A673 (cell line): ENCODE results near the gene PLCB2.

Experiments used
- EZH2 ChIP-seq: fragments of 200-600 bp; sonication (generic); IDR thresholded peaks from 2 replicates; pipeline ENCODE4 v1.6.1; 2017; ENCODE audit warnings: borderline replicate concordance, low read depth, mild to moderate bottlenecking, mixed read lengths, antibody characterized with exemption, low read length; ENCODE audit not compliant: poor library complexity, severe bottlenecking
- TF ChIP-seq, protein P1 (sequence below): fragments of 300-800, 200-600 bp; sonication (generic); conservative IDR thresholded peaks from 2 replicates; pipeline ENCODE4 v1.5.1; 2017; ENCODE audit warnings: low read depth, mild to moderate bottlenecking, antibody characterized with exemption, low read length, moderate library complexity, mixed read lengths

DNA sequence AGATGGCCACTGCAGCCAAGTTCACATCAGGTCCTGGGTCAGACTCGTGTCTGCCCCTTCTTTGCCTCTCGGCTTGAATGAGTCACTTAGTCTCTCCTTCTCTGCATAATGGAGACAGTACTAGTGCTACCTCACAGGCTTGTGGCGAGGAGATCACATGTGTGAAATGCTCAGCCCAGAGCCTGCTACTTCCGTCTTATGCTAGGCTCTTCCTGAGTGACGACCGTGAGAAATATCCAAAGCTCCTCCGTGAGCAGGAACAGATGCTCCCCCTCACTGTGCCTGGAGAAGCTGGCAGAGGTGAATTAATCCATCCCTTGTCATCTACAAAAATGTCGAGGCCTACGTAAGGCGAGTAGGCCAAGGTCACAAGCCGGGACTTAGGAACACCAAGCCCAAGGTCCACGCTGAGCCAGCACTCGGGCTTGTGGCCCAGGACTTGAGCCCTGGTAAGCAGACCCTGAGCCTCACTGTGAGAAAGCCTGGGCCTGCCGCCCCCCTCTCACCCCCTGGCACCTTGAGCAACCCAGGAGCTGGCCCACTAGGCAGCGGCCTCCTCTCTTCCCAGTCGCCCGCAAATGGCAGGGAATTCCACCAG is 51.0 kb downstream of the PLCB2 start:
- TF ChIP-seq, protein P1, sequence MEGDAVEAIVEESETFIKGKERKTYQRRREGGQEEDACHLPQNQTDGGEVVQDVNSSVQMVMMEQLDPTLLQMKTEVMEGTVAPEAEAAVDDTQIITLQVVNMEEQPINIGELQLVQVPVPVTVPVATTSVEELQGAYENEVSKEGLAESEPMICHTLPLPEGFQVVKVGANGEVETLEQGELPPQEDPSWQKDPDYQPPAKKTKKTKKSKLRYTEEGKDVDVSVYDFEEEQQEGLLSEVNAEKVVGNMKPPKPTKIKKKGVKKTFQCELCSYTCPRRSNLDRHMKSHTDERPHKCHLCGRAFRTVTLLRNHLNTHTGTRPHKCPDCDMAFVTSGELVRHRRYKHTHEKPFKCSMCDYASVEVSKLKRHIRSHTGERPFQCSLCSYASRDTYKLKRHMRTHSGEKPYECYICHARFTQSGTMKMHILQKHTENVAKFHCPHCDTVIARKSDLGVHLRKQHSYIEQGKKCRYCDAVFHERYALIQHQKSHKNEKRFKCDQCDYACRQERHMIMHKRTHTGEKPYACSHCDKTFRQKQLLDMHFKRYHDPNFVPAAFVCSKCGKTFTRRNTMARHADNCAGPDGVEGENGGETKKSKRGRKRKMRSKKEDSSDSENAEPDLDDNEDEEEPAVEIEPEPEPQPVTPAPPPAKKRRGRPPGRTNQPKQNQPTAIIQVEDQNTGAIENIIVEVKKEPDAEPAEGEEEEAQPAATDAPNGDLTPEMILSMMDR, result no peak
- TF ChIP-seq EZH2, result no peak
